SW 1271 (cell line): ENCODE results near the gene ANXA2.

ENCODE experiments used
- DNase-seq, 2 experiments: peaks; one replicate each; lab custom pipeline; 2025; lab: John Stamatoyannopoulos, UW

ANXA2 gene

GRCh38 chr15:60370105-60370868 lies 27.5 kb downstream of the ANXA2 start:
- DNase-seq: peak in 1 of 2 experiments; percentile 70

DNA sequence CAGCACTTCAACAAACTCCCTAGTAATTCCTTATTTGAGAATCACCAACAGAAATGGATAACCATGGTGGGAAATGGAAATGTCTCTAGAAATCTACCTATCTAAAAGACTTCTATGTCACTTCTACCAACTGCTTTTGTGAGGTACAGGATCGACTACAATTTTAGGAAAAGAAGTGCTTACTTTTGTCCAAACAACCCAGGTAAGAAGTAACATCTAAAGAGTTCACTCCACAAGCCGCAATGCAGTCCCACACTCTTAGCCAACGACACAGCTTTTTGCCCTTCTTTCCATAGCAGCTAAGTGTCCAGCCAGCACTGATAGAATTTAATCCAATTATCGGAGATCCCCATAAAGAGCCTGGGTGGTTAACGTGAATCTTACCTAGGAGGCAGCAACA lies 28.1 kb downstream of the ANXA2 start:
- no peak for DNase-seq

DNA sequence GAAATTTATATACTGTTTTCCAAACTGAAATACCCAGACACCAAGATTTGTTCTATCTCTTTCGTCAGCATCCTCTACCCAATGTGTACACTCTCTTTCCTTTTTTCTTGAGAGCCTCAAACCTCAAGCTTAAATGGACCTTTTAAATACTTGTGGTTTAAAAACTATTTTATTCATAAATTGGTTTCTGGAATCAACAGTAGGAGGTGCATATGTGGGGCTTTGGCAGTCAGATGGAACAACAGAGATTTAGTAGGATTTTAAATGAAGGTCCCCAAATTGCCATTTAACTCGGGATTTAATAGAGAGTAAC lies 33.2 kb downstream of the ANXA2 start:
- DNase-seq: no peak

GRCh38 chr15:60363903-60364611 lies 33.7 kb downstream of the ANXA2 start:
- no peak for DNase-seq

GRCh38 chr15:60363087-60363549 lies 34.7 kb downstream of the ANXA2 start:
- DNase-seq: no peak

DNA sequence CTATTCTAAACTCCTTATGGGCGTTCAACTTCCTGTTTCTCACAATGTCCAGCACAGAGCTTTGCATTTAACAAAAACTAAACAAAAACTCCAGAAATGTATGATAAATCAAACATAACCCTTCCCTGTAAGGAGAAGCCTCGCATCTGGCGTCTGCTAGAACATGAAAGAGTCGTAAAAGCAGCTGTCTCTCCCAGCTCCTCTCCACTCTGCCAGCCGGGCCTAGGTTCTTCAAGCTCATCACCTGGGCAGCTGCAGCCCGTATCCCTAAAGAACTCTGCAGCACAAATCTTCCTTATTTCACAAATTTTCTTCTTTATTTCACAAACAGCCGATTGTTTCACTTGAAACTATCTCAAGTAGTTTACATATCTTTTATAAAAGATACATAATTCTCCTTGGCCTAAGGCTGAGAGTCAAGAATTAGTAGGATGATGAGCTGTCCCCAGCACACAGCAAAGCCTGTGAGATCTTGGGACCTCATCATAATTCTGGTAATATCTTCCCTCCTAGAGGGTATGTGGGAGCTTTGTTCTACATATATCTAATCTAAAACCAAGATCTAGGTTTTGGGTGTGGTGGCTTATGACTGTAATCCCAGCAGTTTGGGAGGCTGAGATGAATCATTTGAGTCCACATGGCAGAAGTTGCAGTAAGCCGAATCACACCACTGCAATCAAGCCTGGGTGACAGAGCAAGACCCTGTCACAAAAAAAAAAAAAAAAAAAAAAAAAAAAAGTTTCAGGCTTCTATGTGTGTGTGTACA lies 35.3 kb downstream of the ANXA2 start:
- peak; percentile 62 to 81 for DNase-seq

DNA sequence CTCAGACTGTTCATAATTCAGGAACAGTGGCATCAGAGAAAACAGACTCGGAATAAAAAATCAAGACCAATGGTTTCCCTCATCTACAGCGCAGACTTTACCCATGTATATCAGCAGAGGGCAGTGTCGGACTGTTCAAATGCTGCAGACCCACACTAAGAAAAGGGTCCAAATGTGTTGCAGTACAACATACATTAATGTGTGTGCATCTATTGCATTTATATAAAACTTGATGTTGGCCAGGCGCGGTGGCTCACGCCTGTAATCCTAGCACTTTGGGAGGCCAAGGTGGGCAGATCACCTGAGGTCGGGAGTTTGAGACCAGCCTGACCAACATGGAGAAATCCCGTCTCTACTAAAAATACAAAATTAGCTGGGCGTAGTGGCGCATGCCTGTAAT lies 38.0 kb downstream of the ANXA2 start:
- peak in 1 of 2 experiments; percentile 69 for DNase-seq

DNA sequence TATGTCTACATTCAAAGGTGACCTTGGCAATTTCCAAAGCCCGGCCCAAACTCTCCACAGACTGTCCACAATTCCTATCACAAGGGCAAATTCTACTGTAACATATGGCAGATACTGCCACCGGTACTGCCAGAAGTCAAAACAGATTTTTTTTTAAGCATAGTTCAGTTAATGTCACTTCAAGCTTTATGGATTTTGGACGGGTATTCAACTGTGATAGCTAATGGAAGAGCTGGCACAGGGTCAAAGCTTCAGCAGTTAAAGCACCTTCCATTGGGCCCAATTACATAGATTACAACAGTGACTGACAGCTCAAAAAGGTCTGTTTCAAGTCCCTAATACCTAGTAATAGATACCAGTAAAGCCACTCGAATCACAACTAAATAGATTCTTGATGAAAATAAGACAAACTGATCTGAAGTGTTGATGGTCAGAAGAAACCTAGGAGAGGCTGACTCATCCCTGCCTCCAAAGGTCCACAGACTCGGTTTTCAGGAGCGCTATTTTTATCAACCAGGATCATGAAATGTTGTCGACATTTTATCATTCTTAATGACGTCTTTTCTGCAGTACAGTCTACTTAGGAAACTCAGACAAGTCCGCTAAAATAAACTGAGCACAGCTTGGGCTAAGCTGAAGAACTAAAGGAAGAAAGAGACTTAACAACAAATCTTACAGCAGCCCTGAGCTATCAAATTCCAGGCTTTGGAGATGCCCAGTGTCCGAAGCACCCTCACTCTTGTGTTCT lies 38.7 kb downstream of the ANXA2 start:
- DNase-seq: no peak

GRCh38 chr15:60356832-60357231 lies 41.0 kb downstream of the ANXA2 start:
- no peak for DNase-seq

GRCh38 chr15:60355148-60355857 lies 42.5 kb downstream of the ANXA2 start:
- DNase-seq: no peak

DNA sequence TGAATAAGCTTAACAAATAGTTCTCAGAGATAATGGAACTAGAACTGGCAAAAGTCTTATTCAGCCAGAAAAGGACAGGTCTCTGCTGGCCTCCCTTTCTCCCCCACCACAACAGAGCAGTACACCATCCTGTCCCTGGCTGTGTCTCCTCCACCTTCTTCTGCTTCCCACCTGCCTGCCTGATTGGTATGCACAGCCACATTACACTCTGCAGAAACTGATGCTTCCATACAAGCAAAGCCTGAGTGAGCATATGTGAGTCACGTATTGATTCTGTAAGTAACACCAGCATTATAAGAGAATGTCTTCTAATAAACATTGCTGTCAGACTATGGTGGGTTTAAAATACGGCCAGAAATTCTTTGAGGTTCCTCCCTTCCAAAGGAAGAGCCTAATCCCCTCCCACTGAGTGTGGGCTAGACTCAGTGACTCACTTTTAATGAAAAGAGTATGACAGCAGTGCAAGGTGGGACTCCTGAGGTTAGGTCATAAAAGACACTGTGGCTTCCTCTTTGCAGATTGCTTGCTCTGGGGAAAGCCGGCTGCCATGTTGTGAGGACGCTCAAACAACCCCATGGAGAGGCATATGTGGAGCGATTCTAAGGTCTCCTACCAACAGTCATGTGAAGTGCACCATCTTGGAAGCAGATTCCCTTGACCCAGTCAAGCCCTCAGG lies 44.4 kb downstream of the ANXA2 start:
- no peak for DNase-seq

GRCh38 chr15:60352525-60352924 lies 45.3 kb downstream of the ANXA2 start:
- DNase-seq: no peak

DNA sequence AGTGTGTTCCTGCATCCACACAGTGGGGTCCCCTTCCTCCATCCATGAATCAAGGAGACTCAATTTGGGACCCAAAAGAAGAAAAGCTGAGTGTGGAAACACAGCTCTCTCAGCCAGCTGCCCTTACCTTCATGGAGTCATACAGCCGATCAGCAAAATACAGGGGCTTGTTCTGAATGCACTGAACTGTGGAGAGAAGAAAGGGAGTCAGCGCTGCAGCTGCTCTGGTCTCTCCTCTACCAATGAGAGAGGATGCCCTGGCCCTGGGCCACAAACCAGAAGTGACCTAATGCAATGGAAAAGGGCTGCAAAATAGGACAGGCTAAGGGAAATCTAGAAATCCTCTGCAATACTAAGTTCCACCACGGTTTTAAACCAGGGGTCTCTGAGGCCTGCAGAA lies 46.7 kb downstream of the ANXA2 start:
- DNase-seq: no peak

DNA sequence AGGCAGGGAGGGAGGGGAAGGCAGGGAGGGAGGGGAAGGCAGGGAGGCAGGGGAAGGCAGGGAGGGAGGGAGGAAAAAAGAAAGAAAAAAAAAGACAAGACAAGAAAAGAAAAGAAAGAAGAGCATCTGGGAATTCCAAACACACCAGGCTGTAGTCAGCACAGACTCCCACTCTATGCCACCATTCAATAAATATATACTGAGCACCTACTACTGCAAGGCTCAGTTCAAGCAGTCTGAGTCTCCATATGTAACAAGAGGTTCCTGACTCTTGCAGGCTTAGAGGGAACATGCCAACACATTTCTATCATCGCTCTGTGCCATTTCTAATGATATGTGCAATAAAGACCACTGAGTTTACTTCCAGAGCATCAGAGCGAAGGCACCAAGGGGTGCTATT lies 47.7 kb downstream of the ANXA2 start:
- no peak for DNase-seq

GRCh38 chr15:60349589-60349988 lies 48.2 kb downstream of the ANXA2 start:
- no peak for DNase-seq

DNA sequence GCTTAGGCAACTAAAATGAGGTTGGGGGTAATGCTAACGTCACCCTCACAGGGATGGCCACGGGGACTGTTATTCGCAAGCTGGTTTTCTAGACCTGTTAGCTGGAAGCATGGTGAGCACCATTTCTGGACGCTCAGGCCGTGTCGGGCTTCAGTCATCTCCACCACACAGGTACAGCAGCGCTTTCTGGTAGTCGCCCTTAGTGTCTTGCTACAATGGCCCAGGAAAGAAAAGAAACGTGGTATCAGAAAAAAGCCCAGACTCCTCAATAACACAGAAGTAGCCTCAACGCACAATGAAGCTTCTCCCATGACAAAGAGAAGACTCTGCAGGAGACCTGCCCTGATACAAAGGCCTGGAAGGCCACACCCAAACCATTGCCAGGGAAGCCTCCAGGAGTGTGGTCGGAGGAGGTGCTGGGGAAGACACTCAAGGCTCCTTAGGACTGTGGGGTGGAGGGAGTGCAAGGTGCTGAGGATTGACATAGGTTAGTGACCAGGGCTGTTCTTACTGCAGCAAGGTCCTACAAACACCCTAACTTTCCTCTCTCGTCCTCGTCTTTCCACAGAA lies 50.2 kb downstream of the ANXA2 start:
- DNase-seq: no peak

GRCh38 chr15:60346653-60347052 lies 51.1 kb downstream of the ANXA2 start:
- DNase-seq: no peak

DNA sequence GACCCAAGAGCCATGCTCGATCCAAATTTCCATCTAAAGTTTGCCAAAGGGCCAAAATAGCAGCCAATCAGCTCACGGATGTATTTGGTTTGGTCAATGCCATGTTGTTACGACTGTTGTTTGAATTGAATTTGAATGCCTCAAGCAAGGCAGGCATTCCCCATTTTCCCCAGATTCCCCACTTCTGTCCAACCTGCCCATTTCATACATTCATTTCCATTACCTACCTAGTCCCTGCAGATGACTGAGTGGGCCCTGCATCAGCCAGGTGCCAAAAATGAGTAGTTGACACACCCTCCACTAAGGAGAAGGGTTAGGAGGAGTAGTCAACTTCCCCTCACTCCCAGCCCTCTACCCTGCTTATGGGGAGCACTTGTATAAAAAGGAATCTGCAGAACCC lies 51.7 kb downstream of the ANXA2 start:
- DNase-seq: no peak

DNA sequence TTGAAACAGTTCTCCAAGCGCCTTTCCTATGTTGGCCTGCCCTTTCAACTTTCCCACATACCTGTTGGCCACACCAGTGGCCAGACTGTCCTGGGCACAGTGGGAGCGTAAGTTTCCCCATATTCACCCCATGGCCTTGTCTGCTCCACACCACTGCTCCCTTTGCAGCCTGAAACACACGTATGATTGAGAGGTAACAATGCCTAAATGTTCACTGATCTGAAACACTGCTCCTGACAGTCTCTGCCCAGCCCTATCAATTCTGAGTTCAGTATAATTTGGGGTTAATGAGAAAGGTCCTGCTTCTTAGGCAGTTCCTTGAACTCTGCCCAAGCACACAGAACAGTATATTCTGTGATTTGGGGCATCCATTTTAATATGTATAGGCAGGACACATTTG lies 52.2 kb downstream of the ANXA2 start:
- no peak for DNase-seq

- DNase-seq: no peak
These were observed 52.8 kb downstream of the ANXA2 start for GRCh38 chr15:60344987-60345386.

GRCh38 chr15:60344461-60344860 lies 53.3 kb downstream of the ANXA2 start:
- no peak for DNase-seq
